AG04449 (cell line): ENCODE results near the gene SOHLH2.

Source experiments
- CTCF ChIA-PET: fragments of 350-600 bp; formaldehyde crosslinking; extraction: SDS; loops from one replicate; lab custom pipeline; 2021; ENCODE audit warnings: antibody characterized with exemption; lab: Yijun Ruan, JAX
- POLR2A ChIA-PET: fragments of 400-600, 350-600 bp; formaldehyde crosslinking; extraction: SDS; loops from one replicate; lab custom pipeline; 2020; ENCODE audit warnings: antibody characterized with exemption, inconsistent platforms; lab: Yijun Ruan, JAX
- DNase-seq: peaks from one replicate; pipeline ENCODE4 v3.0.0-alpha.2; 2010; ENCODE audit warnings: low read depth, low spot score
- H3K4me3 ChIP-seq: 2 replicates; pipeline ENCODE4 v1.5.1; 2011; ENCODE audit warnings: low read depth, mild to moderate bottlenecking, control low read depth, low read length
- TF ChIP-seq, protein P1 (sequence below): IDR thresholded peaks from one replicate; pipeline ENCODE4 v1.5.1; 2011; ENCODE audit warnings: mild to moderate bottlenecking, moderate library complexity, low read length, control low read depth, inconsistent platforms; ENCODE audit not compliant: insufficient read depth; ENCODE audit errors: missing control alignments

Gene SOHLH2

DNA sequence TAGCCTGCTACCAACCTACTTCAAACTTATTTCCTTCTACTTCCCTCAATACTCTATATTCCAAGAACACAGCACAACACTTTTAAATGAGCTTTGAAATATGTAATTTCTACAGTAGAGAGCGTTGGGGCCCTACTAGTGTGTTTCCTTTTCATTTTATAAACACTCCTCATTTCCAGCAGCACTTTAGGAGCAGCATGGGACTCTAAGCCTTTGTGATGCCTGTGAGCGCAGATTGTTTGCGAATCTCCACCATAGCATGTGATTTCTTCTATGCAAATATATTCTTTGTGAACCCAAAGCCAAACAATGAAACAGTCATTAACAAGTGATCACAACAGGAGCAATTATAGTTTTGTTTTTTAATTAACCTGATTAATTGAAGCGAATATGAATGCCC lies 3.6 kb downstream of the SOHLH2 start:
- TF ChIP-seq, protein P1, sequence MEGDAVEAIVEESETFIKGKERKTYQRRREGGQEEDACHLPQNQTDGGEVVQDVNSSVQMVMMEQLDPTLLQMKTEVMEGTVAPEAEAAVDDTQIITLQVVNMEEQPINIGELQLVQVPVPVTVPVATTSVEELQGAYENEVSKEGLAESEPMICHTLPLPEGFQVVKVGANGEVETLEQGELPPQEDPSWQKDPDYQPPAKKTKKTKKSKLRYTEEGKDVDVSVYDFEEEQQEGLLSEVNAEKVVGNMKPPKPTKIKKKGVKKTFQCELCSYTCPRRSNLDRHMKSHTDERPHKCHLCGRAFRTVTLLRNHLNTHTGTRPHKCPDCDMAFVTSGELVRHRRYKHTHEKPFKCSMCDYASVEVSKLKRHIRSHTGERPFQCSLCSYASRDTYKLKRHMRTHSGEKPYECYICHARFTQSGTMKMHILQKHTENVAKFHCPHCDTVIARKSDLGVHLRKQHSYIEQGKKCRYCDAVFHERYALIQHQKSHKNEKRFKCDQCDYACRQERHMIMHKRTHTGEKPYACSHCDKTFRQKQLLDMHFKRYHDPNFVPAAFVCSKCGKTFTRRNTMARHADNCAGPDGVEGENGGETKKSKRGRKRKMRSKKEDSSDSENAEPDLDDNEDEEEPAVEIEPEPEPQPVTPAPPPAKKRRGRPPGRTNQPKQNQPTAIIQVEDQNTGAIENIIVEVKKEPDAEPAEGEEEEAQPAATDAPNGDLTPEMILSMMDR, result no peak
- no peak for DNase-seq
- no peak overlapping the region for H3K4me3 ChIP-seq
- POLR2A ChIA-PET, result no interaction called here
- CTCF ChIA-PET, result no interaction called here

DNA sequence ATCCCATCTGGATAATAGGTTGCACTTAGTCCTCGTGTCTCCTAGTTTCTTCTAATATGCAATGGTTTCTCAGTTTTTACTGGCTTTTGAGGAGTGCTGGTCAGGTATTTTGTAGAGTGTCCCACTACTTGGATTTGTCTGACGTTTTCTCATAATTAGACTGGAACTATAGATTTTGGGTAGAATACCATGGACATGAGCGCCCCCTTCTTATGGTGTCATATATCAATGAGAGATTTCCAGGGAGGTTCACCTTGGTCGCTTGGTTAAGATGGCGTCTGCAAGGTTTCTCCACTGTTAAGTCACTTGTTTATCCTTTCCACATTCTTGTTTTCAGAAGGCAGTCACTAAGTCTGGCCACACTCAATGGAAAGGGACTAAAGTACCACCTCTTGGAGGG lies 6.7 kb downstream of the SOHLH2 start:
- no peak for DNase-seq
- H3K4me3 ChIP-seq, result no peak overlapping the region
- TF ChIP-seq, protein P1, result no peak
- ChIA-PET CTCF (interaction anchor here (1.2 kb wide), 1 partner anchor 230 kb away, joined by 3 read pairs; no protein-coding TSS in a partner anchor), POLR2A (no interaction called here)

DNA sequence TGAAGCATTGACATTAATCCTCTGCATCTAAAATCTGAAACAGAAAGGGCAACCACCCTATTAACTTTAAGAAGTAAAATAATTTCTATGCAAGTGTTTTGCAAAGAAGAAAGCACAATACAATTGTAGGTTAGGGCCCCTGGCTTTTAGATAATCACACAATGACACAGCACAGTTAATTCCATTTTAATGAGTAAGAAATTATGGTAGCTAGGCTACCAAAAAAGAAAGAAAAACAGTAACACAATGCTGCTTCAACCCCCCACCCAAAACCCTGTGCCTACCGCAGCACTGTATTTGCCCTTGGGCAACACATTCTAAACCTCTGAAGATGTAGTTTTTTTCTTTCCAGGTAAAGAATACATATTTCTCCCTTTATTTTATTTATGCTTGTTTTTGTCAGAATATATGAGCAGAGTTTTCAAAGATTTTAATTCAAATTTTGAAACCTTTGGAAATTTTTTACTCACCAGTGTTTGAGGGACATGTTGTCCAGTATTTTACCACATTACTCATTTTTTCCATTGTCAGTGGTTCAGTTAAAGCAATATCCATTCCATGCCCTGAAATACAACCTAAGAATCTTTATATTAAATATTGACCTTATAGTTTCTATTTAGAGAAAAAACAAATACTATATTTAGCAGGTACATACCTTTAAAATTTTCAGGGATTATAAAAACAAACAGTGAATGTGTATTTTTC lies 21.1 kb downstream of the SOHLH2 start:
- H3K4me3 ChIP-seq, result no peak overlapping the region
- POLR2A ChIA-PET, result no interaction called here
- CTCF ChIA-PET, result interaction anchor here (1.4 kb wide), 1 partner anchor 216 kb away, joined by 3 read pairs; no protein-coding TSS in a partner anchor
- TF ChIP-seq, protein P1, result no peak
- no peak for DNase-seq

DNA sequence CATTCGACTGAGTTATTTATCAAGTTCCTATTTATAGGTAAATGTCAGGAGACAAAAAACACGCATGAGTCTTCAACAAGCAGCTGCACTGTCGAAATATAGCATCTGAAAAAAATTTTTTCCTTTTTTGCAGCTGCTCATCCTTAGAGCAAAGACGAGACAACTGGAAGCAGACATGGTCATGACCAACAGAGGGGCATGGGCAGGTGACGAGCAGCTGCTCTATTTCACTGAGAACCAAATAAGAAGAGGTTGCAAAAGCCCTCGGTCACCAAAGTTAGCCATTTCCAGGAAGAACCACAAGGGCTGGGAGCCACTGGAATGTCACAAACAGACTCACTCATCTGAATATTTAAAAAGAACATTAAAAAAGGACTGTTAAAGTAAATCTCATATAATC lies 22.2 kb downstream of the SOHLH2 start:
- POLR2A ChIA-PET, result no interaction called here
- CTCF ChIA-PET, result no interaction called here
- H3K4me3 ChIP-seq, result no peak overlapping the region
- TF ChIP-seq, protein P1, result no peak
- DNase-seq, result no peak

DNA sequence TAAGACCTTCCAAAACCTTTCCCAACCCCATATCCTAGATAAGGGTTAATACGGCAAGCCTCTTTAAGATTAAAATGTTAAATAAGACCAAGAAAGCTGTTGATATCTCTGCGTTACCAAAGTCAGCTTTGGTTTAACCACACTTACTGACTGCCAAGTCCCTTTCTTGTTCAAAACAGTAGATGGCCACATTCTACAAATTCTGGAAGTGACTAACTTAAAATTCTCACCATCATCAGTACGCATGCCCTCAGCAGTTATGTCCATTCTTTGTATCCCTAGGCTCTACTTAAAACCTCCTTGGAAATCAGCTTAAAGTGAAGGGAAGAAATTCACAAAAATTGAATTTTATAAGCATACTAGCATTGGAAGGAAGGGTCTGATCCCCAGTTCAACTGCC lies 23.6 kb downstream of the SOHLH2 start:
- ChIA-PET CTCF (no interaction called here), POLR2A (no interaction called here)
- H3K4me3 ChIP-seq, result no peak overlapping the region
- no peak for DNase-seq
- TF ChIP-seq, protein P1, result no peak

DNA sequence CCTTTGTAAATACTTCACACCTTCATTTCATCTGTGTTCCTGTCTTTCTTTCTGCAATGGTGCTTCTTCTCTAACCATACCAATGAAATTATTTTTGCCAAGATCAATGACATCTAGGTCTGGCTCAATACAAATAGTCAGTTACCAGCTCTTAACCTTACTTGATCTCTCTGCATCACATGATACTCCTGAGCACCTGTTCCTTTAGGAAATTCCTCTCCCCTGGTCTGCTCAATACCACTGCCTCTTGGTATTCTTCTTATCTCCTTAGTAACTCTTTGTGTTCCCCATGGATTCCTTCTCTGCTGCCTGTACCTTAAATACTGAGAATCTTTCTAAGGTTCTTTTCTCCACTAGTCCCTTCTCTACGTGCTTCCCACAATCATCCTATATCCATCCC lies 25.9 kb downstream of the SOHLH2 start:
- POLR2A ChIA-PET, result no interaction called here
- TF ChIP-seq, protein P1, result no peak
- DNase-seq, result no peak
- H3K4me3 ChIP-seq, result no peak overlapping the region
- CTCF ChIA-PET, result no interaction called here
